Hematopoietic multipotent progenitor cell treated with erythropoietin and hydrocortisone succinate and interleukin-3 and kit ligand, for 6 days (in vitro differentiated cells): ENCODE results near the gene CD226.
"Not testable (repeated sequence)": the region's sequence is repeated elsewhere in the genome, so short reads cannot be mapped to it uniquely, and the experiment has no call there.

Source experiments
- DNase-seq: peaks from one replicate; pipeline ENCODE4 v3.0.0-alpha.2; 2015

The CD226 gene

GRCh38 chr18:69956057-69956456, 8.4 kb upstream of the CD226 start:
- DNase-seq: no peak

GRCh38 chr18:69954719-69955480, 7.2 kb upstream of the CD226 start:
- DNase-seq: no peak

GRCh38 chr18:69953191-69953590, 5.5 kb upstream of the CD226 start:
- no peak for DNase-seq

- DNase-seq: no peak
These were observed 3.5 kb upstream of the CD226 start for GRCh38 chr18:69951182-69951581.

- no peak for DNase-seq
These were observed 1.9 kb upstream of the CD226 start for GRCh38 chr18:69949538-69949936.

- peak; percentile 5 for DNase-seq
These were observed 1.4 kb upstream of the CD226 start for GRCh38 chr18:69948919-69949537.

GRCh38 chr18:69948256-69948655, 583 bp upstream of the CD226 start:
- no peak for DNase-seq

GRCh38 chr18:69946608-69947155, 991 bp downstream of the CD226 start:
- no peak for DNase-seq

GRCh38 chr18:69945220-69946114, 2.2 kb downstream of the CD226 start:
- no peak for DNase-seq

- DNase-seq: no peak
These were observed 3.2 kb downstream of the CD226 start for GRCh38 chr18:69944436-69944835.

GRCh38 chr18:69943021-69943420, 4.7 kb downstream of the CD226 start:
- peak; percentile 6 for DNase-seq

GRCh38 chr18:69941183-69941582, 6.5 kb downstream of the CD226 start:
- no peak for DNase-seq

GRCh38 chr18:69939812-69940211, 7.9 kb downstream of the CD226 start:
- DNase-seq: not testable (repeated sequence)

- DNase-seq: no peak
These were observed 11.5 kb downstream of the CD226 start for GRCh38 chr18:69936191-69936558.

- no peak for DNase-seq
These were observed 12.1 kb downstream of the CD226 start for GRCh38 chr18:69935319-69936190.

GRCh38 chr18:69934601-69935265, 12.9 kb downstream of the CD226 start:
- DNase-seq: no peak

GRCh38 chr18:69929041-69929774, 18.5 kb downstream of the CD226 start:
- DNase-seq: no peak

GRCh38 chr18:69916412-69916811, 31.3 kb downstream of the CD226 start:
- DNase-seq: no peak

- no peak for DNase-seq
These were observed 38.8 kb downstream of the CD226 start for GRCh38 chr18:69908838-69909237.

GRCh38 chr18:69906765-69907164, 40.9 kb downstream of the CD226 start:
- DNase-seq: no peak

- DNase-seq: no peak
These were observed 46.7 kb downstream of the CD226 start for GRCh38 chr18:69900941-69901340.
